HG02678 (cell line): Measurements from ENCODE around the gene AKAP6.
A peak's percentile ranks its signal among the peaks of the same experiment; 100 is the strongest.

ENCODE experiments used
- ATAC-seq: cut with Tn5 transposase; IDR thresholded peaks from one replicate; pipeline ENCODE4 v1.9.1; 2021; ENCODE audit warnings: mild to moderate bottlenecking, moderate library complexity; ENCODE audit not compliant: unreplicated experiment

AKAP6 gene

DNA sequence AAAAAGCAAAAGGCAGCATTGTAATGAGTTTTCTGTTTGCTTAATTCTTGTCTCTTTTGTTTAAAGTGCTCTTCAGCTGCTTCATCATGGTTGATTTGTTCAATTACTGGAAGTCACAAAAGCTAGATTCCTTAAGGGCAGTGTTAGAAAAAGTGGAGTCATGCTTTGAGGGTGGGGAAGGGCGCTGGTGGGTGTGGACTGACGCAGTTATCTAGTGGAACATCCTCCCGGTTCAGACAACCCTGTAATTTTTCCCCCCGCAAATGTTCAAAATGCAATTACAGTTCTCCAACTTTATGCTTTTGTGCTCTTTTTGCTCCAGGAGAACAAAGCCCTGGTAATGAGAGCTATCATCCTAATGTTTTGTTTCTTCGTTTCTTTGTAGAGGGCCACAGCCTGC, 2.1 kb downstream of the AKAP6 start:
- no peak for ATAC-seq

DNA sequence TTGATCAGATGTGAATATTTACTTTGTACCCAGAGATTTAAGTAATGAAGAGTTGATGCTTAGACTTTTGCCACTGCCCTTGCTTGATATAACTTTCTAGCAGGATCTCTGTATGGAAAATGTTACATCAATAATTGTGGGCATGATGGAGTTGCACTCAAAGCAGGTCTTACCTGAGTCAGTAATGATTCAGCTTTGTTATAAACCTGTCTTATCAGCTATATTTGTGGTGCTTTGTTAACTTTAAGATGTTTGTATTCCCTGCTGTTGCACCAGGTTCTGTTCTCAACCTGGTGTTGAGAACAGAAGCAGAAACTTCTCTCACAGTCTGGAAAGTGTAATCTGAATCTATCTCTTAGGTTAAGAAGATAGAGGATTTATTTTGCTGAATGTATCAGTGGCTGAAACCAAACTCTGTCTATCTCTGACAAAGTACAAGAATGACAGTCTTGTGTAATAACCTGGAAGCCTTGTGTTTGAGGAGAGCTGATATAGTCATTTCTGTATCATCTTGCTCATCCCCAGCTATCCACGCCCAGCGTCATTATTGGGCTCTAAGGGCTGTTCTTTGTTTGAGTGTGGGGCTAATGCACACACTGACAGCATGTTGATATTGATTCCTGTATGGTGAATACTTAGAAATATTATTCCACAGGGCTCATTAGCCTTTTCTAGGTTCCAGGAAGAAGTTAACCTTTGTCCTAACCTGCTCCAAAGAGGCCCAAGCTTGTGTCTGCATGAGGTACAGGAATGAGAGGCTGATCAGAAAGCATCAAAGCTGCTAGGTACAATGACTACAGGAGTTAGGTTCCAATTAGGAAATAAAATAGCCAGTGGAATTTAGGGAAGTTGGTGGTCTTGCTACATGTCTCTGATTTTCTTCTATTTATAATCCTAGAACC, 3.6 kb downstream of the AKAP6 start:
- ATAC-seq: no peak

DNA sequence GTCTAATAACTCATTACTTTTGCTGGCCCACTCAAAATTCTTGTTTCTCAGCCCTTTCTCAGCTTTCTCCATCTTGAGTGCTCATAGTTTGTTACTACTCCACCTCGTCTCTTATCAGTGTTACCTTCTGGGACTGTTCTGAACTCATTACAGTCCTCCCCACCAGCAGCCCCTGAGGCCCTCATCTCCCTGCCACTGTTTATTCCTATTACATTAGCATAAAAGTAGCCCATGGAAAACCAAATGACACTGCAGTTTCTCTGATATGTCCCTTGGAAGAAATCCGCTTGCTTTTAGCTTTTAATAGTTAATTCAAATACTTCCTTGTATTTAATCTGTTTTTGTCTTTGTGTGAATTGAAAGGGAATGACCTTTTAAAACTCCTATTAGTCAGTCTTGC, 7.6 kb downstream of the AKAP6 start:
- no peak for ATAC-seq

DNA sequence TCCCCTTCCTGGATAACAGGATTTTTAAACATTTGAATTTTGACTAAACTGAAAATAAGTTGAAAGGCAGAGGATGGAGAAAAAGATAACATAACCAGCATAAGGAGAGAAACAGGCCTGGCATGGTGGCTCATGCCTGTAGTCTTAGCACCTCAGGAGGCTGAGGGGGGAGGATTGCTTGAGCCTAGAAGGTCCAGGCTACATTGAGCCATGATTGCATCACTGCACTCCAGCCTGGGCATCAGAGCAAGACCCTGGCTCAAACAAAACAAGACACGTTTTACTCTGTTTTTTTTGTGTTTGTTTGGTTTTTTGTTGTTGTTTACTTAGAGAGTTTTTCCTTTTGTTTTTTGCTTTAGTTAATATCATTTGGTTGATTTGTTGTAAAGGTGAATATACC, 8.7 kb downstream of the AKAP6 start:
- ATAC-seq: no peak

DNA sequence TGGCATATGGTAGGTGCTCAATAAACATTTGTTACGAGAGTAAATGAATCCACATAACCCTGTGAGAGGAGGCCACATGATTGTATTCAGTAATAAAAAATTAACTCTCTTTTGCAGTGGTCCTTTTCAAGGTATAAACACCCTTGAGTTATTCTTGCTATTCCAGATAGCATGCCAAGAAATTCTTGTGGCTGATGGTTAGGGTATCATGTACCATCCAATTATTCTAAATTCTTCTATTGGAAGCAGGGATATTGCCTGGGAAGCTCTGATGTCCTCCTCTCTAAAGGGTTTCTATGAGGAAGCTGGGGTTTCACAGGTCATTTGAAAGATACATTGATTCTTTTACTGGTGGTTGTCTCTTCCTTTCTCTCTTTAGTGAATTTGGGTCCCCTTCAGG, 10.1 kb downstream of the AKAP6 start:
- no peak for ATAC-seq

DNA sequence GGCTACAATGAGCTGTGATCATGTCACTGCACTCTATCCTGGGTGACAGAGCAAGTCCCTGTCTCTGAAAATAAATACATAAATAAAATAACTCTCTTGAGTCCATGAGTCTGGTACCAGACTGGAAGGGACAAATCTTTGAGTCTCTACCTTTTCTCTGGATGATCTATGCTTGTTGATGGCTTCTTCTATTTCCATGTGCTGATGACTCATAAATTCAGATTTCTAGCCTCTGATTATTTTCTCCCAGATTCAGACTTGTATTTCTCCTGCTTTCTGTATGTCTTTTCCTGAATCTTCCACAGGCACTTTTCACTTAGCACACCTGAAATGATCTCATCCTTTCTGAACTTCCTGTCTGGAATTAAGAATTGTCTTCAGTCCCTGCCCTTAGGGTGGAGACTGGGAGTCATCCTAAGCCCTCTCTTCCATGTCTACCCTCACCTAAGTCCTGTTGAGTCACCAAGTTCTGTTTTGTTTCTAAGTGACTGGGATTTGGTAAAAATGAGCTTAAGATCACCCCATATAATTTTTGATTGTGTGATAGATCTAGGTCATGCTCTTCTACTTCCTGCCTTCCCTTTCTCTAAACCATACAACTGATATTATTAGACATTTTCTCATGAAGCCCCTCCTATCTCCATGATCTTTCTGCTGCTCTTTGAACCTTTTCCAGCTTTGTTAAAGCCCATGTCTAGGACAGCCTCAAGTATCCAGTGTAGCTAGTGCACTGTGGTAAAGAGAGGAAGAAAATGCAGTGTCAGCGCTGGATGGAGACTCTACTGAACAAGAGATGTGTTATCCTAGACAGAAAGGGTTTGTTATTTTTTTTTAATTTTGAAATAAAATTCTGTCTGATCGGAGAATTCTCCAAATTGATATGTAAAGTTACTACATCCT, 13.1 kb downstream of the AKAP6 start:
- no peak for ATAC-seq

DNA sequence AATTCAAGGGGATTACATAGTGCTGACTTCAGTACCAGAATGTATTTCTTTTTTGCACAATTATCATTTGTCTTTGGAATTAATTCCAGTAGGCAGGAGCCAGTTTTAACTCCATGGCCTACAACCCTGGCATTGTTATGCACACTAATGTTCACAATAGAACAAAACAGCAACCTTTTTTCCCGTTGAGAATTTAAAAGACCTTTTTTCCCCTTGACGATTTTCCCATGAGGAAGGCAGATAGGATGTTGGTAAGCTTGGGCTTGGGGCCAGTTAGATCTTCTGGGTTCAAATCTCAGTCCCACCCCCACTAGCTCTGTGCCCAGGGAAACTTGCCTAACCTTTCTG, 13.7 kb downstream of the AKAP6 start:
- ATAC-seq: no peak

DNA sequence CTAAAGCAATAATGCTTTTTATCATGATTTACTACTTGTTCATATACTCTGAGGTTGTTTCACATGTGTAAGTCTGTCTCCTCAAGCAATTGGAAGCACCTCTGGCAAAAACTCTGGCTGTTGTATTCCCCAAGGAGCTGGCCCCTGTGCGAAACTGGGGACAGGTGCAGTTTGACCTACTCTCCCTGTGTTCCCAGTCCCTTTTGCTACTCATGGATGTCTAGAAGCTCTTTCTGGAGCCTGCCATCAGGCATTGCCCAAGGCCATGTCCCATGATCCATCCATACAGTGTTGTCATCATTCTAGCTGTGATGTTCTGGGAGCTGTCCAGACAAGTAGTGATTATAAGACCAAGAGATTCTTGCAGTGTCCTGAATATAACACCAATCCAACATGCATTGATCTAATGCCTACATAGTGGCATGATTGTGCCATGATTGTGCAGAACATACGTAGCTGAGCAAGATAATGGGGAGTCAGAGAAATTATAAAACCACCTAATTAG, 14.9 kb downstream of the AKAP6 start:
- no peak for ATAC-seq

DNA sequence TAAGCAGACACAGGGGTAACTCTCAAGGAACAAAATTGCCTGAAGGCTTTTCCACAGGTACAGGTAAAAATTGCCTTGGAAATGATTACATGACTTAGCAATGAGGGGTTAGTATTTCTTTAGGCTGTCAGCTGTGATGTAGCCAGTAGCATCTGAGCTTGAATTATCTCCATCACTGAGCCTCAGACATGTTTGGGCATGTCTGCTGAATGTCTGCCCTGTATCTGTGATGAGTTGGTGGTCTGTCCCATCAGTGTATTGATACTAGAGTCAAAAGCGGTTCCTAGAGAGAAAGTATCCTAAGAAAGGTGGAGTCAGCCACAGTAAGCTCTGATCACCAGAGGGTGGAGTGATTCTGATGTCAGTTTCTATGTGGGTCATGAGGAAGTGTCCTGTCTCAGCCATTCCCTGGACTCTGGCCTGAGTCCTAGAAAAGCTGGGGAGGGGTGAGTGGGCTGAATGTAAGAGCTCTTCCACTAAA, 16.3 kb downstream of the AKAP6 start:
- ATAC-seq: no peak

DNA sequence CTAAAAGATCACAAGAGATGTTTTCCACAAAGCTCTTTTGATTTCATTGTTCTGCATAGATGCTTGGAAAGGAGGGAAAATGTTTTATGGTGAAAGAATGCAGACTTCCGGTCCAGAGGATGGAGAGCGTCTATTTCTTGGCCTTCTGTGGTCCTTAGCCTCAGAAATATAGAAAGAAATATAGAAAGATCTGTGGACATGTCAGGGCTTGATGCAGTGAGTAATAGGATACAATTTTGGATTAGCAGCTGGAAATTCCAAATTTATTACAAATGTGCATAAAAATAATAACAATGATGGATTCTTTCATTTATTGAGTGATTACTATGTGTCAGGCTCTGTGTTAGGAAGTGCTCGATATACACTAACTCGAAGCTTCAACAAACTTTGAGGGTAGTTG, 20.2 kb downstream of the AKAP6 start:
- ATAC-seq: no peak

DNA sequence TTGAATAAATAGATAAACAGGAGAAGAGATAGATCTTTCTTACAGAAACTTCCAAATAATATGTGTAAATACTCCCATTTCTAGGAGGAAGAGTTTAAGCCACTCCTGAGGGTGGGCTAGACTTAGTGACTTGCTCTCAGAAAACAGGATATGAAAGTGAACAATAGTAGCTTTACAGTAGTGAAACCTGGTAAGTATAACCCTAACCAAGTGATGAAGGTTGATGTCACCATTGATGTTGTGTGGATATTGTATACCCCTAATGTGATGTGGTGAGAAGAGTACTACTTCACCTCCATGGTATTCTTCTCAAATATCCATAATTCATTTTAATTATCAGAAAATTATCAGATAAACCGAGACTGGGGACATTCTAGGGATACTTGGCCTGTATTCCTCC, 20.9 kb downstream of the AKAP6 start:
- peak; percentile 97 for ATAC-seq

DNA sequence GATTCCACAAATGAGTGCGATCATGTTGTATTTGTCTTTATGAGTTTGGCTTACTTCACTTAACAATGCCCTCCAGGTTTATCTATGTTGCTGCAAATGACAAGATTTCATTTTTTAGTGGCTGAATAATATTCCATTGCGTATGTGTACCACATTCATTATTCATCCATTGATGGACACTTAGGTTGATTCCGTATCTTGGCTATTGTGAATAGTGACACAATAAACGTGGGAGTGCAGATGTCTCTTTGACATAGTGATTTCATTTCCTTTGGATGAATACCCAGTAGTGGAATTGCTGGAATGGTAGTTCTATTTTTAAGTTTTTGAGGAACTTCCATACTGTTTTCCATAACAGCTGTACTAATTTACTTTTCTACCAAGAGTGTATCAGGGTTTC, 23.5 kb downstream of the AKAP6 start:
- no peak for ATAC-seq

DNA sequence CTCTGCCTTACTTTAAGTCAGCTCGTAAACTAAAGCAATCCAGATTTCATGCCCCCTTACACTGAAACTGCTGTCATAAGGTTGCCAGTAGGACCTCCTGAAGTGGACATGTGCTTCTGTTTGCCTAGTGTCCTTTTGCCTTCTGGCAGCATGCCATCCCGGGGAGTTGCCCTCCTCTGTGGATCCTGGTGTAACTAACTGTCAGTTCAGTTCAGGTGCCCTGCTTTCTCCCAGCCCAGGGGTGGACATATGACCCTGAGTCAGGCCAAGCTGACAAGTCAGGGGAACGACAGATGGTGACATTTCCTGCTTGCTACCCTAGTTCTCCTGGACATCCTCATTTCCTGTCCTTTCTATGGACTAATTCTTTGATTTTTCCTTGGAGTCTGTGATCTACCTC, 25.6 kb downstream of the AKAP6 start:
- no peak for ATAC-seq

DNA sequence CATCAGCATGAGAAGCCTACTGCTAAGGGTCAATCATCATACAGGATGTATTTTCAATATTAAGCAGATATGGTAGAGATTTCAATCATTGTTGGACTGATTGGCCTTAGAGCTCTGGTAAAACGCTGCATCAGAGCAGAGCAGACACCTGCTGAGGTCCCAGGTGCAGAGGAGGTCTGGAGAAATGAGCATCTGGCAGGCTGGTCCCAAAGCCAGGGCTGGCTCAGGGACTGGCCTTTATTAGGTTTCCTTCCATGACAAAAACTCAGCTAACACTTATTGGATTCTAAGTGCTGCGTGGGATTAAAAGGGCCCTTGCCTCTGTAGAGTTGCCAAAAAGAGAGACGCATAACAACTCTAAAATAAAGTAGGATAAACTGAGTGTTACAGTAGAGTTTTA, 29.7 kb downstream of the AKAP6 start:
- ATAC-seq: no peak

DNA sequence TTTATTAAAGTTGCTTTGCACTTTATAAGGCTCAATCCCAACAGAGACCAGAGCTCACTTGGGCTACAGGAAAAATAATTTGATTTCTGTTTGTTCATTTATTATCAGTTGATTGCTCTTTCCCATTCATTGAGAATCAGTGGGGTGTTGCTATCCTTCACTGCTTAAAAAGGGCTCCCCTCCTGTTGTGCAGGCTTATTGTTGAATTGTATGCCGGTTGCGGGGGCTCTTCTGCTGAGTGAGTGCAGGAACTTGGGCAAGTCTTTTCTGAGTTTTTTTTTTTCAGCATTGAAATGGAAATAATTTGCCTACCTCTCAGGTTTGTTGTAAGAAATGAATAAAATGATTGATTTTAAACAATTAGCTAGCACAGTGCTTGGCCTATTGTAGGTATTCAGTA, 32.6 kb downstream of the AKAP6 start:
- ATAC-seq: no peak

DNA sequence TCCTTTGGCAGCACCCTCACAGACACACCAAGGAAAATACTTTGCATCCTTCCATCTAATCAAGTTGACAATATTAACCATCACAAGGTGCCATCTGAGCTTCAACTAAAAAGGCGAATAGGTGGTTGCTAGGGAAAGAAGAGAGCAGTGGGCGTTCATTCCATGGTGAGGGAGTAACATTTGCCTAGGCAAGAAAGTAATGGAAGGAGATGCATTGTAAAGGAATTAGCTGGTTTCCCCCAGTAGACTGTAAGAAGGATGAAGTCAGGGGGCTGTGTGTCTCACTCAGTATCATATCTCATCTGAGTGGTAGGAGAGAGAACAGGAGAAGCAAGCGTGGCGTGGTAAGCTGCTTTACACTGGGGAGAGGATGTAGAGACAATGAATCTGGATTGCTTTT, 34.7 kb downstream of the AKAP6 start:
- ATAC-seq: no peak

DNA sequence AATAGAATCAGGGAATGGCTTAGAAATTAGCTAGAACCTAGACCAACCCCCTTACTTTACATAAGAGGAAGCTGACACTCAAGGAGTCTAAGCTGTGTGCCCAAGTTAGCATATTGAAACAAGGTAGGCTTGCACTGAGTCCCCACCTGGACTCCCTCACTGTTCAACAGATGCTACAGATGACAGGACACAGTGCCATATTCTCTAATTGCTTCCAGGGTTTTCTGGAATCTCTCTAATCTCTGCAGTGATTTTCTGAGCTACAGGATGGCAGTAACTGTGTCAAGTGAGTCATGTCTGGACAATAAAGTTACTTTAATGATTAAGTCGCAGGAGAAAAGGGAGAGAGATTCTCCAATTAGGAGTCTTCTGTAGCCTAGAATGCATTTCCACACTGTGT, 35.8 kb downstream of the AKAP6 start:
- ATAC-seq: no peak

DNA sequence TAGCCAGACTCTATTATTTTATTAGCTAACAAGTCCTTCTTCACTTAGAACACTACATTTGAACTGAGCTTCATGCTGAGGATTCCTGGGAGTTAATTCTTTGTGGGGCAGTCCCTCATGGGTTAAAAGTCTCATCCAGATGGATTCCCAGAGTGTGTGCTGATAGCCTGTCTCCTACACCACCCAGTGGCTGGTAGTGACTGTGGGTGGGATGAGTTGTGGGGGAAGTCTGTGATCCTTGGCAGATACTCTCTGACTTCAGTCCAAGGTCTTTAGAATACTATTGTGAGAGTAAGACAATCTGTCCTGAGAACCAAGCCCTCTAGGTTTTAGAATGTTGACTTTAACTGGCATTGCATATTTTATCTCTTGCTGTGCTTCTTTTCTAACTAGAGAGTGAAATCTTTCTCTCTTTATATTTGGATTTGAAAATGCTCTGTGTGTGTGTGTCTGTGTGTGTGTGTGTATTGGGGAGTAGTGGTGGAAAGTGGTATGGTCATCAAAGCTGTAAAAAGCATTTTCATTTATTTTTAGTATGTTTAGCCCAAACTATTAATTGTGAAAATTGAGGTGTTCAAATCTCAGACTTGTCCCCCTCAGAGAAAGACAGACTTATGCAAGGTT, 37.3 kb downstream of the AKAP6 start:
- no peak for ATAC-seq

DNA sequence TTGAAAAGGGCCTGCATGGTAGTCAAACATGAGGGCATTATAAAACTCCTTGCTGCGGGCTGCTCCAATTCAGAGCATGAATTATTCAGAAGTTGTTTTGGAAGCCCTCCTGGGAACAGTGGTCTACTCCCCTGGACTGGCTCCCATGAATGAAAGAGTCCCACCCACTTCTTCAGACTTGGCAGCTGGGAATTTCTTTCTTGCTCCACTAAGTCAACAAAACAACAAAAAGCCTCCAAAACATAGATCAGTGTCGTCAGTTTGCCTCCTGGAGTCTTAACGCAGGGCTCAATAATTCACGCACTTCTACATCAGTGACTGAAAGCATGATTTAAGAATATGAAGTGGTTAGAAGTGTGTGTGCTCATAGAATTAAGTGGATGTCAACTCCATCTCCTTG, 37.9 kb downstream of the AKAP6 start:
- no peak for ATAC-seq

DNA sequence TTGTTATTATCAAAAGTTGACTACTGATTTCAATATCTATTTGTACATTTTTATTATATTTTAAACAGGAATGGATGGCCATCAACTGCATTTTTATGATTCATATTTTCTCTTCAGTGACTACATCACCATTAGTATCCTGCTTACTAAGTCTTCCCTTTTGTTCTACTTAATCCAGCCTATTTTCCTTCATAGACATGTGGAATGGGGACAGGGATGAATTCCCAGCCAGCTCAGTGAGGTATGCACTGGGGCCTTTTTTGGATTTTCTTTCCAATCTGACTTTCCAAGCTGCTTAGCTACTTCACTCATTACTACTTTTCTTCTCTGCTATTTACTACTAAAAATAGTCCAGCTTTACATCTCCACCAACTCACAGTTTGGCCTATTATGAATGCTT, 38.4 kb downstream of the AKAP6 start:
- ATAC-seq: no peak

DNA sequence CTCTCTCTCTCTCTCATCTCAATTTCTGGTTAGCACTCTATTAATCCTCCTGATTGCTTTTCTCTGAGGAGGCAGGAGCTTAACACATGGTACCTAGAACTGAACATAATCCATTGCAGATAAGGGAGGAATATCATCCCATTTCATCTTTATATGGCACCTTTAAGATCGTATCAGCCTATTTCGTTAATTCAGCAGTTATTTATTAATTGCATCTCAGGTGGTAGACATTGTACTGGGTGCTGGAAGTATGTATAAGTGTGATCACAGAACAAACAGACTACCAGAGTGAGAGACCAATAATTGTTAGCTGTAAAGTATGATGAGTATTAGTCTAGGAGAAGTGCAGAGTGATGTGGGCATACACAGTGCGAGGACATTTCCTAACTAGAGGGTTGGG, 39.0 kb downstream of the AKAP6 start:
- no peak for ATAC-seq
